Inflammatory macrophage treated with lipopolysaccharide for 4 hours (primary cell): ENCODE measurements around the gene RABL3.
"Not testable (repeated sequence)": the region's sequence is repeated elsewhere in the genome, so short reads cannot be mapped to it uniquely, and the experiment has no call there.

Experiments
- DNase-seq: peaks from one replicate; pipeline ENCODE4 v3.0.0-alpha.2; 2020

Gene RABL3

DNA sequence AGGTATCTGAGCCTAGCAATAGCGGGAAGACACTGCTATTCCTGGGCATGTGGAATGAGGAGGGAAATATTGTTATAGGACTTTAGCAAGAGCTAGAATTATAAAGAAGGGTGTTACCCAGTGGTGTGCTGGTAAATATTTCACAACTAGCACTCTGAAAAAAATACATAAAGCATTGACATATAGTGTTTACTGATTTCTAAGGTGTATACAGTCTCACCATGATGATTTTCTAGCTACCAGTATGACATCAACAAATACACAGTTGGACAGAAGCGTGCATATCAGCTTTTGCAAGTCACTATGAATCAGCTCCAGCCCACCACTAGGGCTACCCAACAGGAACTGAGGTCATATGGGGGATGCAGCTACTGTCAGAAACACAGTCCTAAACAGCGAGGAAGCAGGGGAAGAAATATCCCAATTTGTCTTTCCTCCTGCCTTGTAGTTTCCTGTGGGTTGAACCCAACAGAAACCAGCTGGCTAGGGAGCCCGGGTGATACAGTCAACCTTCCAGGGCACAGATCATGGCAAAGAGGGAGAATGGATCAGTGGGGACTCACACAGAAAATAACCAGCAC is 99.9 kb downstream of the RABL3 start:
- peak; percentile 93 for DNase-seq

DNA sequence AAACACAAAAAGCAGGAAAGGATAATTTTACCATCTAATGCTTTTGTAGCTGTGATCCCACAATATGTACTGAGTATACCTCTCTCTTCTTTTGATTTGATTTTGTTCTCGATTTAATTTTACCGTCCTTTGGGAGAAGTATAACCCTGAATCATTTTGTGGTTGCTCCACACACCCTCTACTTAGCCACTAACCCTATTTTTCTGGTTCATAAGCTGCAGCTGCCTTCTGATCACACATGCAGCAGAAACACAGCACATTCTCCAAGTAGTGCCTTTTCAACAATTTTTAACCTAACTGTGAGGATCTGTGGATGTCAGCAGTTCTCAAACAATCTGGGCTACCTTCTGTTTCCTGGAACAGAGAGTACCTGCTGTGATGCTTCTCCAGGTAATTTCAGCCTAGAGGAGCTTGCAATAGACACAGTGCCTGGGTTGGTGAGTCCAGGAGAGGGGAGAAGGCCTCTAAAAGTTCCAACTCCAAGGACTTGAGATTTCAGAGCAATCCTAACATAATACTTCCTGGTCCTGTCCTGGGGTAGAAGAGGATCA is 100.5 kb downstream of the RABL3 start:
- DNase-seq: no peak

DNA sequence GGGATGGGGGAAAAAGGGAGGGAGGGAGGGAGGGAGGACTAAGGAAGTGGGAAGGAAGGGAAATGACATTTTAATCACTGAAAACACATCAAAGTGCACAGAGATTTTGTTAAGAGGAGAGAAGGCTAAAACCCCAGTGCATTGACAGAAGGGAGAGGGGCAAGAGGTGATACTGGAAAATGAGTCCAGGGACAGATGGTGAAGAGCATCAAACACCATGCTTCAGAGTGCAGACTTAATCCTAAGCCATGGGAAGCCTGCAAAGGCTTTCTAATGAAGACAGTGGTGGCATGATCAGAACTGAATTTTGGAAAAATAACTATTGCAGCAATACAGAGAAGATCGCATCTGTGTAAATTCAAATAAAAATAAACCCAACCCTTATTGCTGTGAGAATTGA is 102.1 kb downstream of the RABL3 start:
- no peak for DNase-seq

DNA sequence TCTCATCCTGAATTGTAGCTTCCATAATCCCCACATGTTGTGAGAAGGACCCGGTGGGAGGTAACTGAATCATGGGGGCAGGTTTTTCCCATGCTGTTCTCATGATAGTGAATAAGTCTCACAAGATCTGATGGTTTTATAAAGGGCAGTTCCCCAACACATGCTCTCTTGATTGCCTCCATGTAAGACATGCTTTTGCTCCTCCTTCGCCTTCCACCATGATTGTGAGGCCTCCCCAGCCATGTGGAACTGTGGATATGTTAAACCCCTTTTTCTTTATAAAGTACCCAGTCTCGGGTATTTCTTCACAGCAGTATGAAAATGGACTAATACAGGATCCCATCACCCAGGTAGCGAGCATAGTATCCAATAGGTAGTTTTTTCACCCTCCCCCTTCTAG is 103.5 kb downstream of the RABL3 start:
- DNase-seq: not testable (repeated sequence)

DNA sequence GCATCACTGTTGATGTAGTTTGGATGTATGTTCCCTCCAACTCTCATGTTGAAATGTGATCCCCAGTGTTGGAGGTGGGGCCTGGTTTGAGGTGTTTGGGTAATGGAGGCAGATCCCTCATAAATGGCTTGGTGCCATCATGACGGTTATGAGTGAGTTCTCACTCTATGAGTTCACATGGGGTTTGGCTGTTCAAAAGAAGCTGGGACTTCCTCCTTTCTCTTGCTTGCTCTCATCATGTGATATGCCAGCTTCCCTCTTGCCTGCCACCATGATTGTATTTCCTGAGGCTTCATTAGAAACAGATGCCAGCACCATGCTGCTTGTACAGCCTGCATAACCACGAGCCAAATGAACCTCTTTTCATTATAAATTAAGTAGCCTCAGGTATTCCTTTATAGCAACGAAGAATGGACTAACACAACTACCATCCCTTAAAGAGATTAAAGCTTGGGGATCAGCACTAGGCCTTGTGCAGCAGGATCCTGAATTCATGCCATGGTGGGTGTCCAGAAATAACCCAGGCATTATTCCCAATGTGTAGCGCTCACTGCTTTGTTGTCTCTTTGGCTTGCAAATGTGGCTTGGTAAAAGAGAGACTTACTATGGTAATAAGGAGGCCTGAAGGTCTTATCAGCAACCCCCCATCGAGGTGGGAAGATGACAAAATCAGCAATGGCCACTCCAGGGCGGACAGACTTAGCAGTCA is 104.3 kb downstream of the RABL3 start:
- peak; percentile 53 for DNase-seq

DNA sequence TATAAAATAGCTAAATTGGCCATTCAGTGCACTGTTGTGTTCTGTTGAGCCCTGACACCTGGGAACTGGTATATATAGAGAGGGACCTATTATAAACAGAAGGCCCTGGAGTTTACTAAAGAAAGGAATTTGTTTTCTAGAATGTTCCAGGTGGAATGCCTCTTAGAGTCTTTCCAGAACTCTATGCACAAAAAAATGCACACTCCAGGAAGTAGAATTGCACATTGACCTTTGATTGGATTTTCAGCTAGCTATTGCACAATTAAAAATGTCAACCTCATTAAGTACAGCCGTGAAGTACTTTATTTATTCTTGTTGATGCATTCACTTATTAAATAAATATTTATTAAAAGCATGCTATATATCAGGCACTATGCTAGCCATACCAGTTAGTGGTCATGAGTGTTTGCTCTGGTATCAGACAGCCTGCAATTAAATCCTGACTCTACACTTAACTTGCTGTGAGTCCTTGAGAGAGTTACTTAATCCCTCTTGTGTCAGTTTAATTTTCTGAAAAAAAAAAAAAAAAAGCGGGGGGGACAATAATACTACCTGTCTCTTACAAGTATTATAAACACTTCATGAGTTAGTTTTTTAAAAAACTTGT is 105.4 kb downstream of the RABL3 start:
- DNase-seq: no peak
